ENCODE results near the gene CPNE8.

The CPNE8 gene

DNA sequence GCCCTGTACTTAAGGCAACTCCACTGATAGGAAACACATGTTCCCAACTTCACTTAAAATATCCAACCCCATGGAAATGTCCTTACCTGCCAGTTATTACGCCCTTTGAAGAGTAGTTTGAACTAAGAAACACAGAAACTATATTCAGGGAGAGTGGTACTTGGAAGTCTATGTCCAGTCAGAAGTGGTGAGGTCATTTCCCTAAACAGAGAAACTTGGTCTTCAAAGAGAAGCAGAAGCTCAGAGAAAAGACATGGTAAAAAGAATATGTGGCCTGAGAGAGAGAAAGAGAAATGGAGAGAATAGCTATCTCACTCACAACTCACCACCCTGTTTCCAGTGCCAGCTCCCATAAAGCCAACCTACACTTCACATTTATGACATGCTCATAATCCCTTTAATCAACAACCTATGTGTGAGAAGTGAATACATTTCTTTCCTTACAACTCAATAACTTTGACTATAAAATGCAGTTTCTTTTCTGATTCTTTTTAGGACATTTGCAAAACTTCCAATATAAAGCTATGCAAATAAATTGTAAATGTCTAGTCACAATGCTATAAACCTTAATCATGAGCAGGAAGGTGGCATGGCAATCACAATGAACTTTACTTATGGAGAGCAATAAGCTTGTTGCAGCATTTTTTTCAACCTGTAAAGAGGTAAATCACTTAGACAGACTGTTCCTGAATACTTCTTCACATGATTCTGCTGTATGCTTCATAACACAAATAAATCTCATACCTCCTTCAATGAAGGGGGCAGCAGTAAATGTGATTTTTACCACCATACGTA is 67.1 kb downstream of the CPNE8 start:
- no peak for DNase-seq (ENCODE audit: low read depth in 2 of 2, low spot score in 1 of 2)

DNA sequence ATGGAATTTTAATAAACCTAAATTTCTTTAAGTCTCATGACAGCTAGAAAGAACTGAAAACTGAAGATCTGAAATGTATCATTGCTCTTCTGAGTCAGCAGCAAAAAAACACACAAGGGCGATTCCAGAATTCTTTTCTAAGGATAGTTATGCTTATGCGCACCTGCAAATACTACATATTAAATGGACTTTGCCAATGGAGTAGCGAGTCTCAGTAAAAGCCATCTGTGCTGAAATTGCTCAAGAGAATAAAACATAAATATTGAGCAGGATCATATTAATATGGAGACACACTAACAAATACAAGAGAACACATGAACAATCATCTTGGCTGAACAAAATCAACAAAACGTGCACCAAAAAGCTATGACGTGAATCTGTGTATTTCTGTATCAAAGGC is 73.7 kb downstream of the CPNE8 start:
- no peak for DNase-seq (ENCODE audit: low read depth in 2 of 2, low spot score in 1 of 2)

DNA sequence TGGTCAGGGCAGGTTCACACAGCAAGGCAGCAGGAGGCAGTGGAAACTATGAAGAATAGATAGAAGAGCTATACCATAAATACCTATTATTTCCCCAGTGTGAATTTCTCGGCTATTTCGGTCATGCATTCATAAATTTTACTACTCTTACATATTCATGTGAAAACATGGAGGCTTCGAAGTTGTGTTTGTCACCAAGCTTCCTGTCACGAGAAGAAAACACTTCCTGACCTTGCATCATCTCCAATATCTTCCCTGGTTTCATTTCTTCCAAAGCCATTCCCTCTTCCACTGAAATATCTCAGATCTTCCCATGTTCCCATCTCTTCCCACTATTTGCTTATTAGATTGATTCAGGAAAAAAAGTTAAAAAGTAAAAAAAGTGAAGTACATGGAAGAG is 80.4 kb downstream of the CPNE8 start:
- DNase-seq (ENCODE audit: low read depth in 2 of 2, low spot score in 1 of 2), result no peak

DNA sequence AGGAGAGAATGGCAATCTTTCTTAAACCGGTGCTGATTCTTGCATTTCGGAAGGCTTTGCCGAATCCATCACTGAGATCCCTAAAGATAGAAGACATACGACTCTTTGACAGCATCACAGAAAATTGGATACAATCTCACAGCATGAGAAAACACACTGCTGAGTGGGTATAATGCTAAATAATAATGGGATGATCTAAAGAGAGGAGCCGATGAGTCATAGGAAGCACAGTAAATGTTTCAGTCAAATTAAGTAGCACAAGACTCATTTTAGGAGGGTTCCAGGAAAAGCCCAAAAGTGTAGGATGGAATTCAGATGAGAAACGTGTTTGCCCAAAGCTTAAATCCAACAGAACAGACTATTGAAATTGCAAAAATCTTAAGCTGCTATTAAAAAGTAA is 81.7 kb downstream of the CPNE8 start:
- no peak for DNase-seq (ENCODE audit: low read depth in 2 of 2, low spot score in 1 of 2)

DNA sequence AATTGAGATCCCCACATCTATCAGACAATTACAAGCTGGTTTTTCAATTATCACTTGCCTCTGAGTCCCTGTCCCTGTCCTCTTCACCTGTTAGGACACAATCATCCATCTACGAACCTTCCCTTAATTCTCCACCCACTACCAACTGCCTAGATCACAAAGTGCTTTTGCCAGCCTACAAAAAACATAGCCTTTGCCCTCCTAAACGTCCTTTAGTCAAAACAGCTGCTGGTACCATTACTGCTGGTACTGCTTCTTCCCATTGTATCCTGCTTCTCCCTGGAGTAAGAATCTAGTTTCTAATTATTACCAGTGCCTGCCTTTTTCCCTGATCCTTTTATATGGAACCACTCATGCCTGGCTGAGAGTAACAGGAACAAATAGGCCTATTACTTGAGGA is 82.1 kb downstream of the CPNE8 start:
- DNase-seq (ENCODE audit: low read depth in 2 of 2, low spot score in 1 of 2), result no peak

DNA sequence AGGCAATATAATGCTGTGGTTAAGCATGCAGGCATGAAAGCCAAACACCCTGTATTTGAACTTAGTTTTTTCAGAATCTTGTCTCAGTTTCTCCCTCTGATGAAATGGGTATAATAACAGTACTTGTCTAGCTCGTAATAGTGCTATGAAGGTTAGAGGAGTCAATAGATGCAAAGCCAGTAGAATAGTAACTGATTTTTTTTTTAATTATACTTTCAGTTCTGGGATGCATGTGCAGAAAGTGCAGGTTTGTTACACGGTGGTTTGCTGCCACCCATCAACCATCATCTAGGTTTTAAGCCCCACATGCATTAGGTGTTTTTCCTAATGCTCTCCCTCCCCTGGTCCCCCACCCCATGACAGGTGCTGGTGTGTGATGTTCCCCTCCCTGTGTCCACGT is 87.4 kb downstream of the CPNE8 start:
- no peak for DNase-seq (ENCODE audit: low read depth in 2 of 2, low spot score in 1 of 2)

DNA sequence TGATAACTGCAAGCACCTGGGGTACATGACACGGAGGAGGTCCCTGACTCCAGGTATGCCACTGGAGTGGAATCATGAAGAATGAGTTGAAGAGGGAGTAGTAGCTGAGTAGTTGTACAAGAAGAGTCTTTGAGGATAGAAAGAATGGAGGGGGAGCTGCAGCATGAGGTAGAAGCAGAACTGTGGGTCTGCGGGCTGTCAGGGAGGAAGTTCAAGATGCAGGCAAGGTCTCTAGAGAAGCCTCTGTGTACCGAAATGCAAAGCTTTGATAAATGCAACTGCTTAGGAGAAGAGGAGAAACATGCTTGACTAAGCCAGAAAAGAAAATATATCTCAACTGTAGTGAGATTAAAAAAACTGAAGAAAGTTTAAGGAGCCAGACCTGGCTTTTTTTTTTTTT is 91.5 kb downstream of the CPNE8 start:
- no peak for DNase-seq (ENCODE audit: low read depth in 2 of 2, low spot score in 1 of 2)

DNA sequence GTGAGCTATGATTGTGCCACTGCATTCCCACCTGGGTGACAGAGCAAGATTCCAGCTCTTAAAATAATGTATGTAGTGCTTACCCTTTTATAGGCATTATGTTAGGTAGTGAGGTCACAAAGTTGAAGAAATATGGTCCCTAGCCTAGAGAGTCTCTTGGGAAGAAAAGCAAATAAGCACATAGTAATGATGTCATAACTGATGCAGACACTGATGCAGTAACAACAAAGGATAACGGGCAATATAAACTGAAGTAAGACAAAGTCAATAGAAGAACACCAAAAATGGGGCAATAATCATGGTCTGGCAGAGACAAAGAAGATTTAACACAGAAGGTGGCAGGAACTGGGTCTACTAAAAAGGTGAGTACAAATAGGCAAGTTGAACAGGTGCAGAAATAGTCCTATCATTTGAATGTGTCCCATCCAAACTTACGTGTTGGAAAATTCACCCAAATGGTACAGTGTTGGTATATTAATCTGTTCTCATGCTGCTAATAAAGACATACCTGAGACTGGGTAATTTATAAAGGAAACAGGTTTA is 93.5 kb downstream of the CPNE8 start:
- no peak for DNase-seq (ENCODE audit: low read depth in 2 of 2, low spot score in 1 of 2)

DNA sequence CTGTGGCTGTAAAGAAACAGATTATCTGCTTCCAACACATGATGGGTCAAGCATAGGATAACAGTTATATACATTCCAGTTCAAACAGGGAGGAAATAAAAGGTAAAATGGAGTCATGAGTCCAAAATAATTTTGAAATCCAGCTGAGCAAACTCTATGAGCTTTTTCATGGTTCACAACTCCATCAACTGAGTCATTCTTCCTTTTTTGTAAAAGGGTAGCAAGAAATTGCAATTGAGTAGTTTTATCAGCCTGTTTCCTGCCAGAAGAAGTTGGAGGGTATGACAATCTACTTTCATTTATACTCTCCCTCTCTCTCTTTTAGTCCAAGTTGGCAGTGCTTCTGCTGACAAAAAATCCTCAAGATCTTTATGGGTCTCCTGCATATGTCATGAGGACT is 95.6 kb downstream of the CPNE8 start:
- DNase-seq (ENCODE audit: low read depth in 2 of 2, low spot score in 1 of 2), result no peak

DNA sequence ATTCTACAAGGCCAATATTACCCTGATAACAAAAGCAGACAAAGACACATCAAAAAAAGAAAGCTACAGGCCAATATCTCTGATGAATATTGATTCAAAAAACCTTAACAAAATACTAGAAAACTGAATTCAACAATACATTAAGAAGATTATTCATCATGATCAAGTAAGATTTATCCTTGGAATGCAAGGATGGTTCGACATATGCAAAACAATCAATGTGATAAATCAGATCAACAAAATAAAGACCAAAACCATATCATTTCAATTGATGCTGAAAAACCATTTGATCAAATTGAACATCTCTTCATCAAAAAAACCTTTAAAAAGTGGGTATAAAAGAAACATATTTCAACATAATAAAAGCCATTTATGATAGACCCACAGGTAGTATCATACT is 117.3 kb downstream of the CPNE8 start:
- no peak for DNase-seq (ENCODE audit: low read depth in 2 of 2, low spot score in 1 of 2)

DNA sequence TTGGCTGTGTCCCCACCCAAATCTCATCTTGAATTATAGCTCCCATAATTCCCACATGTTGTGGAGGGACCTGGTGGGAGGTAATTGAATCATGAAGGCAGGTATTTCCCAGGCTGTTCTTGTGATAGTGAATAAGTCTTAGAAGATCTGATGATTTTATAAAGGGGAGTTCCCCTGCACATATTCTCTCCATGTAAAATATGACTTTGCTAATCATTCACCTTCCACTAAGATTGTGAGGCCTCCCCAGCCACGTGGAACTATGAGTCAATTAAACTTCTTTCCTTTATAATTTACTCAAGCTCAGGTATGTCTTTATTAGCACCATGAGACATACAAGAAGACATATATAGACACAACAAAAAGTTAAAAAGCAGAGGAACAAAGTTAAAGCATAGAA is 120.0 kb downstream of the CPNE8 start:
- DNase-seq (ENCODE audit: low read depth in 2 of 2, low spot score in 1 of 2), result no peak

DNA sequence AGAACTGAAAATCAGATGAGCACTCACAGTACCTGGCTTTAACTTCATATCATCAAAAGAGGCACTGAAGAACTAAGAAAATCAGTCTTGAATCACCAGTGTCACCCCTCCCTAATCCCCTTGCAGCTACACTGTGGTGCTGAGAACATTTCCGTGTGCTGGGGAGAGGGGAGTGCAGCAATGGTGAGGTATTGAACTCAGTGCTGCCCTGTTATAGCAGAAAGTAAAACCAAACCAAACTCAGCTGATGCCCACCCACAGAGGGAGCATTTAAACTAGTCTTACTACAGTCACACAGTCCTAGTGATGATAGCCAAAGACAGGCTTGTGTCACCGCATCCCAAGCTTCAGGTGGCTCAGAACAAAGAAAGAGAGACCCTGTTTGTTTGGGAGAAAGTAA is 122.1 kb downstream of the CPNE8 start:
- DNase-seq (ENCODE audit: low read depth in 2 of 2, low spot score in 1 of 2), result no peak

DNA sequence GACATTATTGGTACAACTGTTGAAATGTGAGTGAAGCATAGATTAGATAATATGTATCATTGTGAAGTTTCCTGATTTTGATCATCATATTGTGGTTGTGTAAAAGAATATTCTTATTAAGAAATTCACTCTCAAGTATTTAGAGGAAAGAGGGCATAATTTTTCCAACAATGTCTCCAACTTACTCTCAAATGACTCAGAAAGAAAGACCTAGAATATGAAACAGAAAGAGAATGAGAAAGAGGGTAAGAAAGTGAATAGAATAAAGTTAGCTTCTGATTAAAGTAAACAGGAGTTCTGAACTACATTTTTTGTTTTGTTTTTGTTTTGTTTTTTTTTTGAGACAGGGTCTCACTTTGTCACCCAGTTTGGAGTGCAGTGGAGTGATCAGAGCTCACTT is 123.0 kb downstream of the CPNE8 start:
- no peak for DNase-seq (ENCODE audit: low read depth in 2 of 2, low spot score in 1 of 2)

DNA sequence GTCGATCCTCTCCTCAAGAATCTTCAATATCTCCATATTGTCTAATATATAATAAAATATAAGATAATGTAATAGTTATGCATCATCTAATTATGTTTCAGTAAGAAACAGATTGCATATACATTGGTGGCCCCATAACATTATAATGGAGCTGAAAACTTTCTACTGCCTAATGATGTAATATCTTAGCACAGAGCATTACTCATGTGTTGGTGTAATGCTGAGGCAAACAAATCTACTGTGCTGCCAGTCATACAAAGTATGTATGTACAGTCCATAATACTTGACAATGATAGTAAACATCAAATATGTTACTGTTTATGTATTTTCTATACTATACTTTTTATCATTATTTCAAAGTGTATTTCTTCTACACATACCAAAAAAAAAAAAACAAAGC is 128.7 kb downstream of the CPNE8 start:
- DNase-seq (ENCODE audit: low read depth in 2 of 2, low spot score in 1 of 2), result no peak

DNA sequence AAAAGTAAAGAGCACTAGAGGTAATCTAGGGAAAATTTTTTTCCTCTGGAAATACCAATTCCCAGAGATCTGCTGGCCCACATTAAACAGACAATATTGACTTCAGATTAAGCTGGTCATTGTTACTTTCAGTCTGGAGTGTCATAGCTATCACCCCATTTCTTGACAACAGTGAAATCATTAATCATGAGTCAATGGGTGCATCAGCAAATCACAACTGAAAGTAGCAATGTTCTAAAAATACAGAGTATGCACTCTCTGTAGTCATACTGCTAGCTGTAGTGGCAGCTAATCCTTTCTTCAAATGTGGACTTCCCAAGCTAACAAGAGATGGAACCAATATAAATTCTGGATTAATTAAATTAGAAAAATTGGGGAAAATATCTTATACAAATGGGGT is 129.9 kb downstream of the CPNE8 start:
- no peak for DNase-seq (ENCODE audit: low read depth in 2 of 2, low spot score in 1 of 2)

DNA sequence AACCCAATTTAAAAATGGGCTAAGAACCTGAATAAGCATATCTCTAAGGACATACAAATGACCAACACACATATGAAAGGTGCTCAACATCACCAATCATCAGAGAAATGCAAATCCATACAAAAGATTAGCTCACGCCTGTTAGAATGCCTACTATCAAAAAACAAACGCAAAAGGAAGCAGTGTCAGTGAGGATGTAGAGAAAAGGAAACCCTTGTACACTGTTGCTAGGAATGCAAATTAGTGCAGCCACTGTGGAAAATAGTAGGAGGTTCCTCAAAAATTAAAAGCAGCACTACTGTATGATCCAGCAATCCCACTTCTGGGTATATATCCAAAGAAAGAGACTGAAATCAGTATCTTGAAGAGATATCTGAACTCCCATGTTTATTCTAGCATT is 133.0 kb downstream of the CPNE8 start:
- no peak for DNase-seq (ENCODE audit: low read depth in 2 of 2, low spot score in 1 of 2)

DNA sequence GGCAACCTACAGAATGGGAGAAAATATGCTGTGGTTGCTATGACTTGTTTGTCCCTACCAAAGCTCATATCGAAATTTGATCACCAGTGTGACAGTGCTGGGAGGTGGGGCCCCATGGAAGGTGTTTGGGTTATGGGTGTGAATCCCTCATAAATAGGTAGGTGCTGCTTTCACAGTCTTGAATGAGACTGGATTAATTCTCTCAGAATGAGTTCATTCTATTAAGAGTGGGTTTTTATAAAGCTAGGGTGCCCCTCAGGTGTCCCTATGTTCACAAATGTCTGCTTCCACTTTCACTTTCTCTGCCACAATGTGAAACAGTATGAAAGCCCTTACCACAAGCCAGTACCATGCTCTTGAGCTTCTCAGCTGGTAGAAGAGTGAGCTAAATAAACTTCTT is 133.5 kb downstream of the CPNE8 start:
- DNase-seq (ENCODE audit: low read depth in 2 of 2, low spot score in 1 of 2), result no peak

DNA sequence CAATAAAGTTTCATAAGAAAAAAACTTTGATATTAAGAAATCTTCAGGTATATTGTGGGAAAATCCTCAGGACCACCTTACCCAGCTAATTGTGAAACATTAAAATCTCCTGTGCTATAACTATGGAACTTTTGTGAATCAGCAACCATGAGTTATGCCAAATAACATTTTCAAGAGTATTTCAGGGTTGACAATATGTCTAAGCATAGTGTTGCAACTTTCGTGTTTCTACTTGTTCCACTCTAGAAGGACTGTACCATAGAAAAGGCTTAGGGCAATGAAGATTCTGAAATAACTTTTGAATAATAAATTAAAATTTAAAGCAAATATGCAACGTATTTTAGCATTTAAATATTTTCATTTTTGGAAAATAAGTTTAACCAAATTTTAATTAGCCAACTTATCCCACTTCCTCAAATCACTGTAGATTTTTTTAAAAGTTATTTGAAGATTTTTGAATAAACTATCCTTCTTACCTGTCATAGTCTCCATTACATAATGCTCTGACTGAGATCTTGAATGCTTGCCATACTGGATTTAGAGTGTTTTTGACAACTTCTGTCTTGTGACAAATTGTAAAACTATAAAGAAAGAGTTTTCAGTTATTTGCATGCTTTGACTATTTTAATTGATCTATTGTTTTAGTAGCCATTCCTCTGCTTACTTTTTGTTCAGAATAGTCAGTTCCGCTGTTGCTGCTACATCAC is 143.6 kb downstream of the CPNE8 start:
- no peak for DNase-seq (ENCODE audit: low read depth in 2 of 2, low spot score in 1 of 2)

DNA sequence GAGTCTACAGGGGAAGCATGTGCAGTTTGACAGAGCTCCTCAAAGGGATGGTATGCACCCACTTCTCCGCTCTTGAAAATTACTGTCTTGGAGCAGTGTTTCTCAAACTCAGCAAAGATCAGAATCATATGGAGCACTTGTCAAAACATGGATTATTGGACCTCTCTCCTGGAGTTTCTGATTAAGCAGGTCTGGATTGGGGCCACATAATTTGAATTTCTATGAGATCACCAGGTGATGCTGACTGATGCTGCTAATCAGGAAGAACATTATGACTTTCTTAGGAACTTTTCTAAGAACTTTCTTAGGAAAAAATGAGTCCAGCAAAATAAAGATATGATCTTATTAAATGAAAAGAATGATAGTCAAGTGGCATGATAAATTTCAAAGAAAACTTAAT is 144.3 kb downstream of the CPNE8 start:
- no peak for DNase-seq (ENCODE audit: low read depth in 2 of 2, low spot score in 1 of 2)

DNA sequence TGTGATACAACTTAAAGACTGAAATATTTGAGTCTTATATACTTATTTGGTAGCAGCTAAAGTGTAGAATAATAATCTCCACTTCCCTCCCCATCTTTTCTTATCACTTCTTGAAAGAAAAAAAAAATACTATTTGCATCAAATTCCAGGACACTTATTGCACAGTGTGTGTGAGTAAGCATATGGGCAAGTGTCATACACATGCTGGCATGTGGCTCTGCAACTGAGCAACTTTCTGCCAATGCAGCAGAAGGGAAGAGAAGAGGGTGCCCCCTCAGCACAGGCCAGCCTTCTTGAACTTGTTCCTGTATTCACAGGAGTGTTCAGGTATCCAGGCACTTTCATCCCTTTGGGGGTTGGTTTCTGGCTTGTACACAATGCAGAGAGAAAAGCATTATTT is 145.8 kb downstream of the CPNE8 start:
- no peak for DNase-seq (ENCODE audit: low read depth in 2 of 2, low spot score in 1 of 2)

DNA sequence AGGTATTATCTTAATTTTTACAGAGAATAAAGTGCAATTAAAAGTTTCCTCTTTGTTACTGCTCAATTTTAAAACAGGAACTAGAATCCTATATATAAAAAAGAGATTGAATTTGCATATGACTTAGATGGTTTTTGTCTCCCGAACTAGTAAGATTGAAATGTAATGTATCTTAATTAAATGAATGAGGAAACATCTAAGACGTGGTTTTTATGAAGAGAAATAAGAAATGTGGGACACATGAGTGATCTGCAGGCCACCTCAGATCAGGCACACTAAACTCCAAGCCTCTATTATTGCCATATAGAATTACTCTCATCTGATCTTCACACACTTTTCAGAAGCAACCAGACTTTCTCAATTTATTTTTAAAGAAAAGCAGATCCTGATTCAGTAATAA is 158.6 kb downstream of the CPNE8 start:
- no peak for DNase-seq (ENCODE audit: low read depth in 2 of 2, low spot score in 1 of 2)

DNA sequence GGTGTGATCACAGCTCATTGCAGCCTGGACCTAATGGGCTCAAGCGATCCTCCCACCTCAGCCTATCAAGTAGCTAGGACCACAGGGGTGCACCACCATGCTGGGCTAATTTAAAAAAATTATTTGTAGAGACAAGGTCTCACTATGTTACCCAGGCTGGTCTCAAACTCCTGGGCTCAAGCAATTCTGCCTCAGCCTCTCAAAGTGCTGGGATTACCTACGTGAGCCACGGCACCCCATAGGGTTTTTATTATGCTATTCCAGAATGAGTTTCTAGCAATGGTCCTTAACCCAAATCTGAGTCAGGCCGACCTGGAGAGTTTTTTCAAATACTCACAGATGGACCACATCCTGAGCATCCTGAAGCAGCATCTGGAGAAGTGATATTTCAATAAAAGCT is 159.8 kb downstream of the CPNE8 start:
- no peak for DNase-seq (ENCODE audit: low read depth in 2 of 2, low spot score in 1 of 2)

DNA sequence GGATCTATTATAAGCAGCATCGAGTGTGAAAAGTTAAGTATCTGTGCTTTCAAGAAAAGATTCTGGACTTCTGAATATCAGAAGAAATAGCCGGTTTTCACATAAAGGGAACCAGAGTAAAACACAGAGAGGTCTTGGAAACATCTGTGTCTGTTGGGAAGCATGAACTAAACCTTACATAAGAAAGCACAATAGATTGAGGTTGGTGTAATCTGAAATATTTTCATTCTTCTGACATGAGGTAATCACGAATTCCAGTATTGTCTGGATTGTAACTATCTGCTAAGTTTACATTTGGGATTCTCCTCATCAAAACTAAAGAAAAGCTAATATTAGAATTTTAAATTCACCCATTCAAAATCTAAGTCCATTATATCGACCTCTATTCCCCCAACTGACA is 161.3 kb downstream of the CPNE8 start:
- DNase-seq (ENCODE audit: low read depth in 2 of 2, low spot score in 1 of 2), result no peak
